HFF-Myc (cell line): ENCODE results near the gene MACF1.

Experiments used
- DNase-seq: peaks from one replicate; pipeline ENCODE4 v3.0.0-alpha.2; 2011; ENCODE audit warnings: low read depth; ENCODE audit errors: extremely low read depth
- H3K4me3 ChIP-seq: replicated peaks from 2 replicates; pipeline ENCODE4 v1.5.1; 2011; ENCODE audit warnings: low read depth, mild to moderate bottlenecking, control low read depth, low read length
- TF ChIP-seq, protein P1 (sequence below): IDR thresholded peaks from 2 replicates; pipeline ENCODE4 v1.5.1; 2012; ENCODE audit warnings: mild to moderate bottlenecking, low read depth, low read length, control low read depth; ENCODE audit errors: missing control alignments

Gene MACF1

DNA sequence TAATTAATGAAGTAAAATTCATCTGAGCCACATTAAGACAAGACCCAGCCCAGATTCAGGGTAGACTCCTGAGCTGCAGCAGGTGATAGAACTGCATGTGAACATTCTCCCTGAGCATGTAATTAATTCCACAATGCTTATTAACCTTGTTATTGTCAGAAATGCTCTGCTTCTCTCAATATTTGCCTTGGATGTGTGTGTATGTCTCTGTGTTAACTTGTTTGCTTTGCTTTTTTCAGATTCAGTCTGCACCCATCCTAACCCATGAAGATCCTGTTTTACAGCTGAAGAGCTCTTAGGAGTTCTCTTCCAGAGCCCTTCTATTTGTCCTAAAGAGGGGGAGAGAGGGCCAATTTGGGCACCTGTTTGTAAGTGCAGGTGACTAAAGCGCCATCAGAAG, 143.8 kb downstream of the MACF1 start:
- DNase-seq, result no peak
- TF ChIP-seq, protein P1, sequence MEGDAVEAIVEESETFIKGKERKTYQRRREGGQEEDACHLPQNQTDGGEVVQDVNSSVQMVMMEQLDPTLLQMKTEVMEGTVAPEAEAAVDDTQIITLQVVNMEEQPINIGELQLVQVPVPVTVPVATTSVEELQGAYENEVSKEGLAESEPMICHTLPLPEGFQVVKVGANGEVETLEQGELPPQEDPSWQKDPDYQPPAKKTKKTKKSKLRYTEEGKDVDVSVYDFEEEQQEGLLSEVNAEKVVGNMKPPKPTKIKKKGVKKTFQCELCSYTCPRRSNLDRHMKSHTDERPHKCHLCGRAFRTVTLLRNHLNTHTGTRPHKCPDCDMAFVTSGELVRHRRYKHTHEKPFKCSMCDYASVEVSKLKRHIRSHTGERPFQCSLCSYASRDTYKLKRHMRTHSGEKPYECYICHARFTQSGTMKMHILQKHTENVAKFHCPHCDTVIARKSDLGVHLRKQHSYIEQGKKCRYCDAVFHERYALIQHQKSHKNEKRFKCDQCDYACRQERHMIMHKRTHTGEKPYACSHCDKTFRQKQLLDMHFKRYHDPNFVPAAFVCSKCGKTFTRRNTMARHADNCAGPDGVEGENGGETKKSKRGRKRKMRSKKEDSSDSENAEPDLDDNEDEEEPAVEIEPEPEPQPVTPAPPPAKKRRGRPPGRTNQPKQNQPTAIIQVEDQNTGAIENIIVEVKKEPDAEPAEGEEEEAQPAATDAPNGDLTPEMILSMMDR, result no peak
- H3K4me3 ChIP-seq, result no peak overlapping the region

DNA sequence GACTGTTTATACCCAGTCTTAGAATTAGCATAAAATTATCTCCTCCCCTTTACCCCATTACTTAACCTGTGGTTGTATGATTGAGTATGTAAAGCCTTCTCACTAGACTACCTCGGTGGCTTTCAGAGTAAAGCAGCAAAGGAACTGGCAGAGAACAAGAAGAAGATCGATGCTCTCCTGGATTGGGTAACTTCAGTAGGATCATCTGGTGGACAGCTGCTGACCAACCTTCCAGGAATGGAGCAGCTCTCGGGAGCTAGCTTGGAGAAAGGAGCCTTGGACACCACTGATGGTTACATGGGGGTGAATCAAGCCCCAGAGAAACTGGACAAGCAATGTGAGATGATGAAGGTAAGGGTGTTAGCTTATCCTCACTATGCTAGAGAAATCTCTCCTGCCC, 148.4 kb downstream of the MACF1 start:
- no peak for DNase-seq
- TF ChIP-seq, protein P1, result no peak
- no peak overlapping the region for H3K4me3 ChIP-seq

DNA sequence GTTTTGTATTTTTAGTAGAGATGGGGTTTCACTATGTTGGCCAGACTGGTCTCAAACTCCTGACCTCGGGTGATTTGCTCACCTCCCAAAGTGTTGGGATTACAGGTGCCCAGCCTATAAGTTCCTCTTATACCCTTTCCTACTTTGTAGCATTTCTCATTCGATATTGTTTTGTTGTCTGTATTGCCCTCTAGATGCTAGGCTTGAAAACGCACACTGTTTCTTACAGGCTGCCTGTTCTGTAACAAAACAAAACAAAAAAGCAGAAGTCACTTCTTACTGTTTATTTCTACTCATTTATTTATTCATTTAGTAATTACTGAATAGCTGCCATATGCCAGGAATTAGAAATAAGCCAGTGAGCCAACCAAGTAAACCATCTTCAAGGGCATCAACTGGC, 150.1 kb downstream of the MACF1 start:
- DNase-seq, result no peak
- no peak overlapping the region for H3K4me3 ChIP-seq
- TF ChIP-seq, protein P1, result no peak

DNA sequence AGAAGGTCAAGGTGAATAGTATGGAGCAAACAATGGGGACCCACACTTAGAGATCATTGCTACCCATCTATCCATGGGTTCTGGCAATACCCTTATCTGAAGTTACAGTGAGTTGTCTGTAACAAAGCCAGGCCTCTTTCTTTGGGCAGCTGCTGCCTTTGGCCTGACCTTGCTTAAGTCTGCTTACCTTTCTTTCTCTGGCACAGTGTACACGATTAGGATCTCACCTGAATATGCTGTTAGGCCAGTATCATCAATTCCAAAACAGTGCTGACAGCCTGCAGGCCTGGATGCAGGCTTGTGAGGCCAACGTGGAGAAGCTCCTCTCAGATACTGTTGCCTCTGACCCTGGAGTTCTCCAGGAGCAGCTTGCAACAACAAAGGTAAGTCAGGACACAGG, 154.0 kb downstream of the MACF1 start:
- no peak overlapping the region for H3K4me3 ChIP-seq
- TF ChIP-seq, protein P1, result no peak
- DNase-seq, result no peak

DNA sequence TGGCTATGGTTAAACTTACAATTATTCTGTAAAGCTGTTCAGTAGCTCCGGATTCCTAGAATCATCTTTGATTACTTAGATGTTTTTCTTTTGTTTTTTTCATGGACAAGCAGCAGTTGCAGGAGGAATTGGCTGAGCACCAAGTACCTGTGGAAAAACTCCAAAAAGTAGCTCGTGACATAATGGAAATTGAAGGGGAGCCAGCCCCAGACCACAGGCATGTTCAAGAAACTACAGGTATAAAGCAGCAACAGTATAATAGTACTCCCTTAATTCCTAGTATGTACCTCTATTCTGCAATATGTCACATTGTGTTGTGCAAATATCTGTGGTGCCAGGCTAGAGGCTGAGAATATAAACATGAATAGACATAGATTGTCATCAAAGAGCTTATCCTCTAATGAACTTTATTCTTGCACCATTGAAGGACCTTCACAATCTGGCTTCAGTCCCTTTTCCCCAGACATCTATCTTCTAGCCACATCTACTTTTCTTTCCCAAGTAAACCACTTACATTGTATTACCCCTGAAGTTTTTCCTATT, 154.6 kb downstream of the MACF1 start:
- H3K4me3 ChIP-seq, result no peak overlapping the region
- TF ChIP-seq, protein P1, result no peak
- no peak for DNase-seq

DNA sequence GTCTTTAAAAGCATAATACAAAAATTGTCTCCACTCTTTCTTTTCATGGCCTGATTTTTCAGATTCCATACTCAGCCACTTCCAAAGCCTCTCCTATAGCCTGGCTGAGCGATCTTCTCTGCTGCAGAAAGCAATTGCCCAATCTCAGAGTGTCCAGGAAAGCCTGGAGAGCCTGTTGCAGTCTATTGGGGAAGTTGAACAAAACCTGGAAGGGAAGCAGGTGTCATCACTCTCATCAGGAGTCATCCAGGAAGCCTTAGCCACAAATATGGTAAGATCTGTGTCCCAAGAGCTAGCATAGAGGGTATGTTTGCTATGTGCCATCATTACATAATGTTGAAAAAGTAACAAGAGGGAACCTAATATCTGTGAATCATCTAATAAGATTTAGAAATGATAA, 156.2 kb downstream of the MACF1 start:
- no peak for DNase-seq
- TF ChIP-seq, protein P1, result no peak

DNA sequence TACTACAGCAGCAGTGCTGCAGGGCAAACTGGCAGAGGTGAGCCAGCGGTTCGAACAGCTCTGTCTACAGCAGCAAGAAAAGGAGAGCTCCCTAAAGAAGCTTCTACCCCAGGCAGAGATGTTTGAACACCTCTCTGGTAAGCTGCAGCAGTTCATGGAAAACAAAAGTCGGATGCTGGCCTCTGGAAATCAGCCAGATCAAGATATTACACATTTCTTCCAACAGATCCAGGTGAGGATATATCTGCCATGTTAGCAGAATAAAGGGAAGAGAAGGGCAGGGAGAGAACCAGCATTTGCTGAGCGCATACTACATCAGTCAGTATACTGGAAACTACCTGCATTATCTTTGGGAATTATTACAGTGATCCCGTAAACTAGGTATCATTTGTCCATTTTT, 157.0 kb downstream of the MACF1 start:
- TF ChIP-seq, protein P1, result no peak
- no peak overlapping the region for H3K4me3 ChIP-seq
- DNase-seq, result no peak

More for the DNA sequence above, 156.2 kb downstream of the MACF1 start:
- H3K4me3 ChIP-seq, result no peak overlapping the region
